ENCODE results near the gene SCAI.

- TF ChIP-seq CTCF (conservative IDR thresholded peaks at IDR 0.05; ENCODE audit: low read length): no peak
- TF ChIP-seq EZH2phosphoT487 (IDR thresholded peaks at IDR 0.05; ENCODE audit: borderline replicate concordance, low read depth, low read length): no peak
Measured at GRCh38 chr9:125099816-125100215, 43.5 kb downstream of the SCAI start.

Data from OCI-LY7 (cell line).